Activated T-cell treated with anti-CD3 and anti-CD28 coated beads for 1 hour (primary cell): ENCODE measurements around the gene RIMS1.
"Not testable (repeated sequence)": the region's sequence is repeated elsewhere in the genome, so short reads cannot be mapped to it uniquely, and the experiment has no call there.

ENCODE experiments used
- DNase-seq: peaks from one replicate; pipeline ENCODE4 v3.0.0-alpha.2; 2020; ENCODE audit warnings: low read depth

The RIMS1 gene

GRCh38 chr6:72335203-72335602 lies 448.9 kb downstream of the RIMS1 start:
- DNase-seq = not testable (repeated sequence)

DNA sequence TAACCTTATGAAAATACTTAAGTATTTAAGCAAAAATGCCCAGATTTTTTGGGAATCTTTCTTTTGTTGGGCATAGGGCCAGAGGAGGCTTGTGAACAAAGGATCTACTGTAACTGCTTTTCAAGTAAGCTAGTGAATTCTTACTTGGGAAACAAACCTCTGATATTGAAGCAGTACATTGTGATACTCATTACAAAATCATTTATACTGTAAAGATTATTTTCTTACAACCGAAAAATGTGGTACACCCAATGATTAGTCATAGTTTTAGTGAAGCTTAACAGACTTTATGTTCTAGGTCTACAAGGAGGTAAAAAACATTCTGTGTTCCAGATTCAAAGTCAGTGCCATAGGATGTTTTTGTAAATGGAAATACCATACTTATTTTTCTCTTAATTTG lies 462.6 kb downstream of the RIMS1 start:
- no peak for DNase-seq

GRCh38 chr6:72350296-72350881 lies 464.0 kb downstream of the RIMS1 start:
- DNase-seq = no peak

- DNase-seq = no peak
Measured at GRCh38 chr6:72363844-72364740, 477.7 kb downstream of the RIMS1 start.

DNA sequence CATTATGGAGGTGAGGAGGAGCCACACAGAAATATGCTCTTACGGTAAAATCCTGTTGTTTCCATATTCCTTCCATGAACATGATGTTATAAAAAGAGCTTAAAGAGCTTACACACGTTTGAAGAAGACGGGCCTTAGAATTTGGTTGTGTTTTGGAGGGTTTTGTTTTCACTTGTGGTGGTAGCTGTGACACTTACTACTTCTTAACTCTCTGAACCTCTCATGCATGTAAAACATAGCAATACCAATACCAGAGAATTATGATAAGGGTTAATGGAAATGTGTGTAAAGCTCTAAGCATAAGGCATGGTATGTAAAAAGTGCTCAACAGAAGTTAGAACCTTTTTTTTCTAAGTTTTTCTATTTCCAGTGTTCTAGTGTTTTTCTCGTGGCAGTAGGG lies 479.4 kb downstream of the RIMS1 start:
- no peak for DNase-seq

GRCh38 chr6:72367439-72367838 lies 481.1 kb downstream of the RIMS1 start:
- no peak for DNase-seq

DNA sequence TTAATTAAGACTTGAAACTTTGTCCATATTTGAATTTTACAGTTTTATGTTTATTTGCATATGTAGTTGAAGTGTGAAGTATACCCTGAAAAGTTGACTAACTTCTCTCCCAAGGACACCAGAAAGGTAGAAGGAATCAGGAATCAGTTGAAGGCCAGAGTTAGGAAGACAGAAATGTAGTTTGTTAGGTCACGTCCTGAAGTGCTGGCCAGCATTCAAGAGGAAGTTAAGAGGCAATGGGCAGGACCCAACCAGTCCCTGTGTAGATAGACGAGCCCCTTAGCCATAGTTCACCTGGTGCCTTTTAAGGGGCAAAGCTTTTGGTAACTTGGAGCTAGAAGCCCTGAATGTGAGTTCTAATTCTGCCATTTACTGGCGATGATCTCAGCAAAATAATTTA lies 485.1 kb downstream of the RIMS1 start:
- no peak for DNase-seq

DNA sequence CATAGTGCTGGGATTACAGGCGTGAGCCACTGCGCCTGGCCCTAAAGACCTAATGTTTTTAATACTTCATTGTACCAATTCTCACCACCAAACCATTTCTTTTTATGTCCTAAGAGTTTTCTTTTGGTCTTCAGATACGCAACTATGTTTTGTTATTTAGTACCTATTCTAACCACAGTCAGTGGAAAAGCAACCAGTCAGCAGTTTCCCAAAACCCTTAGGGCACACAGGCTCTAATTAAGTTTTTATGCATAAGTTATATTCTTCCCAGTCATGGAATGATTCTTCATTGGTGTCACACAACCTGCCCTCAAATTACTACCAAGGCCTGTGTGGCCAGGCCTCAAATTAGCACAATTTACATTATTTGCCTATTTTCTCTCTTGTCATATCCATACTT lies 487.8 kb downstream of the RIMS1 start:
- no peak for DNase-seq

GRCh38 chr6:72374857-72375256 lies 488.5 kb downstream of the RIMS1 start:
- no peak for DNase-seq

- DNase-seq = no peak
Measured at GRCh38 chr6:72376736-72377135, 490.4 kb downstream of the RIMS1 start.

GRCh38 chr6:72381076-72381475 lies 494.7 kb downstream of the RIMS1 start:
- DNase-seq = no peak

- DNase-seq = no peak
Measured at GRCh38 chr6:72382602-72383529, 496.5 kb downstream of the RIMS1 start.

DNA sequence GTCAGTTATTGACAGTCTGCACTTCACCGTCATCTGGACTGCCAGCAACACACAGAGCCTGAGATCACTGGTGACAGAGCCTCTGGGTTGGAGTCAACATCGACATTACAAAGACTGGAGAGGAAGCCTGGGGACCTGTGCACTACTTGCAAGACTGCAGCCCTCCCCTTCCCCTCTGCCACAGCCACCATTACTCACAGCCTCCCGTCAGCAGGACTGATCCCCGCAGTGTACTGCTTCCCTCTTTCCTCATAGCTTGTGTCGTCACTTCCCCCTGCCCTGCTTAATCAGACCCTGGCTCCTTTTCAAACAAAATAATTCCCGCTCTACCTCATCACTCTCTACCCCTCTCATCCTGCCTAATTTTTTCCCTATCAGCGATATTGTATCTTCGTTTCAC lies 500.0 kb downstream of the RIMS1 start:
- no peak for DNase-seq

GRCh38 chr6:72389698-72390097 lies 503.3 kb downstream of the RIMS1 start:
- DNase-seq = no peak

- no peak for DNase-seq
Measured at GRCh38 chr6:72390548-72390947, 504.2 kb downstream of the RIMS1 start.

DNA sequence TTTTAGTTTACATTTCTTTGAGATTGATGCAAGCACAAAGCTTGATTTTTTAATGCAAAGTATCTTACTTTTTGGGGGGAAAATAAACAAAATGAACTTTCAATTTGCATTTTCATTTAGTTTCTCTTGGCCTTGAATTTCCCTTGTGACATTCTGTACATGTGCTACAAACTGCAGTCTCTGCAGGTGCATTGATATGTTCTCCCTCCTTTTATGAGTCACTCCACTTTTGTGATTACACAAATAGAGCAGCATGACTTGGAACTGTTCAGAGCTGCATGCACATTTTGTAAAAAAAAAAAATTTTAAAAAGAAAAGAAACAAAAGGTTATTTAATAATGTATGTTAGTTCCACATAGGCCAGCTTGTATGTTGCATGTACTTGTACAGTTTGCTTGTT lies 515.5 kb downstream of the RIMS1 start:
- no peak for DNase-seq

GRCh38 chr6:72403413-72403812 lies 517.1 kb downstream of the RIMS1 start:
- DNase-seq = no peak

- no peak for DNase-seq
Measured at GRCh38 chr6:72406517-72406916, 520.2 kb downstream of the RIMS1 start.

- no peak for DNase-seq
Measured at GRCh38 chr6:72410769-72411168, 524.4 kb downstream of the RIMS1 start.

DNA sequence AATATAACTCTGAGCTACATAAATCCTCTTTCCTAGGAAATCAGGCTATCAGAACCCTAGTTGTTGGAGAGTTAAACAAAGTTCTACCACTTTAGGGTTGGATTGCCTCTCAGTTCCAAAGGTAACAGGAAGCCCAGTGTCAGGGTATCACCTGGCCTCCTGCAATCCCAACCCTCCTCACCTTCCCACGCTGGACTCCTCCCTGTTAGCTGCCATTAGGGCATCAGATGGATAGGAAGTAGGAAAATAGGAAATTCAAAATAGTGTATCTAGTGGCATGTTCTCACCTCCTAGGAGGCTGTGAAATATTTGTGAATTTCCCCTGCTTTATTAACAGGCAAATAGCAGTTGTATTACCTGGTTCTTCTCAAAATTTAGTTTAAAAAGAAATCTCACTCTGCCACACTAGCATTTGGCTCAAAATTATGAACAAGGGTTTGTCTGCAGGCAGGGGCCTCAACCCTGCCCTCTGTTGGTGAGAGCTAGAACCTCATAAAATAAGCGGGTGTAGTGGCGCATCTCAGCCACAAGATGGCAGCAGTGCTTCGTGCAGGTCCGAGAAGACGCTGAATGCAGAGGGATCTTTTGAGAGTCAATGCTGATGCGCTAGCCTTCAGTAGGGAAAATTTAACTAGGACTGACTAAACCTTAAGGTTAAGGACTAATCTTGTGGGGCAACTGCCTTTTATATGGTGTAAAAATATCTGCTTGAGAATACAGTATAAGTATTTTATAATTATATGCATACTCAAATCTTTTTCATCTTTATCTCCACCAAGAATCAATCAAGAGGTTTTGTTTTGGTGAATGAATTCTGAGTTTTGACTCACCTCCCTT lies 525.7 kb downstream of the RIMS1 start:
- peak; percentile 58 for DNase-seq

- DNase-seq = no peak
Measured at GRCh38 chr6:72412709-72413044, 526.3 kb downstream of the RIMS1 start.

DNA sequence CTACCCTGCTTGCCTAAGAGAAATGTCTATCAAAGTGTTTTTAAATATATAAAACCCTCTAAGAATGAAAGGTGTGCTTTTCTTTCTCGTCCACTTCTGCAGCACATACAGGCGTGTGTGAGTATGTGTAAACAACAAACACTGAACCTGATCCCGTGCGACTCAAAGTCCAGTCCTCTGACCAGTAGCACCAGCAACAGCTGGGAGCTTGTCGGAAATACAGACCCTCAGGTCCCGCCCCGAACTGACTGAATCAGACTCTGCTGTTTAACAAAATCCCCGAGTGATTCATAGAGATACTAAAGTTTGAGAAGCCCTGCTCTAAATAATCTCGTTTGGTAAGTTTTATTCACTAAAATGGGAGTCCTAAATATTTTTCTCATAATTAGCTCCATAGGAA lies 527.5 kb downstream of the RIMS1 start:
- no peak for DNase-seq
